Measurements from ENCODE around the gene NCAPD3. TPM values are rescaled to one million over a fixed set of nuclear protein-coding genes. Genes with fewer than 3 reads are reported as not detected.
A peak's percentile ranks its signal among the peaks of the same experiment; 100 is the strongest.

The NCAPD3 gene
- total RNA-seq, 1 donor, result 21.2 TPM

- peak; percentile 93 for TF ChIP-seq CTCF (IDR thresholded peaks at IDR 0.05; ENCODE audit: insufficient read depth, low read depth, low read length)
- peak; percentile 86 for DNase-seq (ENCODE audit: low read depth)
- no peak overlapping the region for H3K4me3 ChIP-seq (ENCODE audit: low read depth, low read length)
Measured at GRCh38 chr11:134139873-134140331, 83.9 kb downstream of the NCAPD3 start.

- DNase-seq (ENCODE audit: low read depth), result no peak
- TF ChIP-seq CTCF (IDR thresholded peaks at IDR 0.05; ENCODE audit: insufficient read depth, low read depth, low read length), result no peak
- H3K4me3 ChIP-seq (ENCODE audit: low read depth, low read length), result no peak overlapping the region
Measured at GRCh38 chr11:134139303-134139872, 84.4 kb downstream of the NCAPD3 start.

- no peak overlapping the region for H3K4me3 ChIP-seq (ENCODE audit: low read depth, low read length)
- DNase-seq (ENCODE audit: low read depth), result no peak
- no peak for TF ChIP-seq CTCF (IDR thresholded peaks at IDR 0.05; ENCODE audit: insufficient read depth, low read depth, low read length)
Measured at GRCh38 chr11:134138376-134138775, 85.4 kb downstream of the NCAPD3 start.

GRCh38 chr11:134134167-134134566 lies 89.6 kb downstream of the NCAPD3 start:
- DNase-seq (ENCODE audit: low read depth), result no peak
- no peak for TF ChIP-seq CTCF (IDR thresholded peaks at IDR 0.05; ENCODE audit: insufficient read depth, low read depth, low read length)
- no peak overlapping the region for H3K4me3 ChIP-seq (ENCODE audit: low read depth, low read length)

- no peak for TF ChIP-seq CTCF (IDR thresholded peaks at IDR 0.05; ENCODE audit: insufficient read depth, low read depth, low read length)
- no peak for DNase-seq (ENCODE audit: low read depth)
- no peak overlapping the region for H3K4me3 ChIP-seq (ENCODE audit: low read depth, low read length)
Measured at GRCh38 chr11:134132808-134133207, 91.0 kb downstream of the NCAPD3 start.

GRCh38 chr11:134131628-134132244 lies 92.0 kb downstream of the NCAPD3 start:
- no peak for TF ChIP-seq CTCF (IDR thresholded peaks at IDR 0.05; ENCODE audit: insufficient read depth, low read depth, low read length)
- DNase-seq (ENCODE audit: low read depth), result no peak
- H3K4me3 ChIP-seq (ENCODE audit: low read depth, low read length), result no peak overlapping the region

Measured in fibroblast of villous mesenchyme (primary cell).